Mononuclear cell (primary cell): ENCODE results near the gene APAF1. TPM values are rescaled to one million over a fixed set of nuclear protein-coding genes. Genes with fewer than 3 reads are reported as not detected.

Experiments
- H3K27me3 ChIP-seq: 2 replicates; pipeline ENCODE4 v1.6.0; 2011; ENCODE audit warnings: low read length, control low read depth; ENCODE audit not compliant: insufficient read depth
- H3K4me1 ChIP-seq: 2 replicates; pipeline ENCODE4 v1.5.1; 2011; ENCODE audit warnings: mild to moderate bottlenecking, low read length, control low read depth; ENCODE audit not compliant: insufficient read depth
- H3K4me3 ChIP-seq: 2 replicates; pipeline ENCODE4 v1.5.1; 2011; ENCODE audit warnings: mild to moderate bottlenecking, low read length, moderate library complexity
- H3K9me3 ChIP-seq: 2 replicates; pipeline ENCODE4 v1.5.1; 2011; ENCODE audit warnings: low read depth, mild to moderate bottlenecking, control low read depth, low read length
- total RNA-seq: library from RNA; depleted of rRNA; stranded (reverse); fragments of >200 nt; gene quantifications from one replicate; pipeline ENCODE4 v1.2.3, GENCODE V29; 2012

The APAF1 gene
- total RNA-seq, 1 donor, result 16.2 TPM

GRCh38 chr12:98696036-98696646 lies 51.1 kb downstream of the APAF1 start:
- no peaks in the 10 kb centered on the region for H3K9me3 ChIP-seq
- H3K4me1 ChIP-seq, result peaks cover 15% of the 10 kb centered on the region
- no peak overlapping the region for H3K4me3 ChIP-seq
- no peaks in the 10 kb centered on the region for H3K27me3 ChIP-seq

DNA sequence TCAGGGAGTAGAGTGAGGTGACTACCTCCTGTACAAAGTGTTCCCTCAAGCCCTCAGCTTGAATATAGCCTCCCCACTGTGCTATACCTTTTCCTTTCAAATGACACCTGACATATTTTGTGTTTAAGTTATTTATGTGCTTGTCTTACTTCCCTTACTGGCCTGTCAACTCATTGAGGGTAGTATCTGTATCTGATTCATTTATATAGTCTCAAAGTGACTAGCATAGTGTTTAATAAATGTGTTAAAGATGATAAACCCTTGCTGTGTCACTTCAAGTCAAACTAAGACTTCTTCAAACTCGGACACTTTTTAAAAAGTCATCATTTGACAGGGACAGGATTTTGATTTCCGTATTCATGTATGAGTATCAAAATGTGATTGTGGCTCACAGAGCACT lies 52.1 kb downstream of the APAF1 start:
- Histone ChIP-seq H3K4me1 (peaks cover 13% of the 10 kb centered on the region), H3K27me3 (no peaks in the 10 kb centered on the region), H3K9me3 (no peaks in the 10 kb centered on the region), H3K4me3 (no peak overlapping the region)

GRCh38 chr12:98698603-98699463 lies 53.7 kb downstream of the APAF1 start:
- peaks cover 13% of the 10 kb centered on the region for H3K4me1 ChIP-seq
- H3K4me3 ChIP-seq, result no peak overlapping the region
- H3K27me3 ChIP-seq, result no peaks in the 10 kb centered on the region
- H3K9me3 ChIP-seq, result no peaks in the 10 kb centered on the region

DNA sequence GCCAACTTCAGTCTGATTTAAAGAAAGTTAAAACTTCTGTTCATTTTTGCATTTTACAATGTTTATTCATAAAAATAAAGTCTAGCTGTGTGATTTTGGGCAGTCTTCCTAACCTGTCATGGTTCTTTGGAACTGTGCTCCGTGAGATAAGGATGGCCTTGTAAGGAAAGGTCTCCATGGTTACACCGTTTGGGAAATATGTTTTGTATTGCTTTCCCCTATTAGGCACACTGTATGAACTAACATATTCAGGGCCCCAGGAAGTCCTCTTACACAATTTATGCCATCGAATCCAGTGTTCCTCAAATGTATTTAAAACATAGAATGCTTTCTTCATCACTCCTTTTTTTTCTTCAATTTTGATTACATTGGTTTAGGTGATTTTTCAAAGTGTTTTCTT lies 54.5 kb downstream of the APAF1 start:
- H3K4me3 ChIP-seq, result no peak overlapping the region
- H3K9me3 ChIP-seq, result no peaks in the 10 kb centered on the region
- H3K27me3 ChIP-seq, result no peaks in the 10 kb centered on the region
- H3K4me1 ChIP-seq, result peaks cover 13% of the 10 kb centered on the region

DNA sequence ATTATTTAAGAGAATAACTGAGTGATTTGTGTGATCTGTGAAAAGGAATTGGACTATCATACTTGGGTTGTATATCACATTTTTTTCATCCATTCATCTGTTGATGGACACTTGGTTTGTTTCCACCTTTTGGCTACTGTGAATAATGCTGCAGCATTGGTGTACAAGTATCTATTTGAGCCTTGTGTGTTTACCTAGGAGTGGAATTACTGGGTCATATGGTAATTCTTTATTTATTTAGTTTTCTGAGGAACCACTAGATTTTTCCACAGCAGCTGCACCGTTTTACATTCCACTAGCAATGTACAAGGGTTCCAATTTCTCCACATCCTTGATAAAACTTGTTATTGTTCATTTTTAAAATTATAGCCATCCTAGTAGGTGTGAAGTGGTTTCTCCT lies 56.1 kb downstream of the APAF1 start:
- Histone ChIP-seq H3K4me1 (peaks cover 13% of the 10 kb centered on the region), H3K27me3 (no peaks in the 10 kb centered on the region), H3K4me3 (no peak overlapping the region), H3K9me3 (no peaks in the 10 kb centered on the region)

DNA sequence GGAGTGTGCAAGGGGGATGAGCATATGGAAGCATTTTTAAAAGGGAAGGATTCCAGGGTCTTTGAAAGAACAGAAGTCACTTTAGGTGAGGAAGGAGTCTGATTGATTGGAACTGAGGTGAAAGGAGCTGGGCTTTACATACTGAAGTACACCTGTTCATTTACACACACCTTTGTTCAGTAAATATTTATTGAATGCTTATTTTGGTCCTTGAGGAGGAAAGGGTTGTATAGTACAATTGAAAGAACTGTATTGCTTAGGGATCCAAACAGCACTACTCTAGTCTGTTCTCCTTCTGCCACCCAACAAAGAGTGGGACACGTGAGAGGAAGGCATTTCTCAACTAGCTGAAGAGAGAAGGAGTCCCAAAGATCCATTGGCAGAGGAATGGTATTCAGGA lies 63.9 kb downstream of the APAF1 start:
- no peaks in the 10 kb centered on the region for H3K4me1 ChIP-seq
- no peak overlapping the region for H3K4me3 ChIP-seq
- H3K9me3 ChIP-seq, result no peaks in the 10 kb centered on the region
- H3K27me3 ChIP-seq, result no peaks in the 10 kb centered on the region

- Histone ChIP-seq H3K9me3 (no peaks in the 10 kb centered on the region), H3K4me3 (no peak overlapping the region), H3K27me3 (no peaks in the 10 kb centered on the region), H3K4me1 (no peaks in the 10 kb centered on the region)
These were observed 69.3 kb downstream of the APAF1 start for GRCh38 chr12:98714426-98714825.

- Histone ChIP-seq H3K9me3 (no peaks in the 10 kb centered on the region), H3K4me3 (no peak overlapping the region), H3K27me3 (no peaks in the 10 kb centered on the region), H3K4me1 (no peaks in the 10 kb centered on the region)
These were observed 74.7 kb downstream of the APAF1 start for GRCh38 chr12:98719515-98720504.

DNA sequence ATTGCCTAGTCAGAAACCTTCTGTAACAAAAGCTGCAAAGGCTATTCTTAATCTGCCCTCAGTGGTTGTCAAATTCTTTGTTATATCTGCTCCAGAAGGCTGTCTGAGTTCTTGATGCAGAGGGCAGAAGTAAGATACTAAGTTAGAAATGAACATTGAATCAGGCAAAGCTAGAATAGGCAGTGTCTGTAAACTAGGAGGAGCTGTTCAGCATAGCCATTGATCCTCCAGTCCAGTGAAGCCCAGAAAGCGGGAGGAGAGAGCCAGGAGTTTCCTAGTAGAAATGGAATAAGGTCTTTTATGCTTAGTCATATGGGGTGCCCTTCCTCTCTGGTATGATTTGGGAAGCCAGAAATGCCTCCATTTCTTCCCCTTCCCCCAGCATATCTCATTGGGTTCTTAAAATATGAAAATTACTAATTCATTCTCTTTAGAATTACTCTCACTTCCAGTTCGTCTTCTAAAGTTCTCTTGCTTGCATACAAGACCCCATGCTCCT lies 76.2 kb downstream of the APAF1 start:
- Histone ChIP-seq H3K27me3 (no peaks in the 10 kb centered on the region), H3K4me1 (no peaks in the 10 kb centered on the region), H3K4me3 (no peak overlapping the region)

DNA sequence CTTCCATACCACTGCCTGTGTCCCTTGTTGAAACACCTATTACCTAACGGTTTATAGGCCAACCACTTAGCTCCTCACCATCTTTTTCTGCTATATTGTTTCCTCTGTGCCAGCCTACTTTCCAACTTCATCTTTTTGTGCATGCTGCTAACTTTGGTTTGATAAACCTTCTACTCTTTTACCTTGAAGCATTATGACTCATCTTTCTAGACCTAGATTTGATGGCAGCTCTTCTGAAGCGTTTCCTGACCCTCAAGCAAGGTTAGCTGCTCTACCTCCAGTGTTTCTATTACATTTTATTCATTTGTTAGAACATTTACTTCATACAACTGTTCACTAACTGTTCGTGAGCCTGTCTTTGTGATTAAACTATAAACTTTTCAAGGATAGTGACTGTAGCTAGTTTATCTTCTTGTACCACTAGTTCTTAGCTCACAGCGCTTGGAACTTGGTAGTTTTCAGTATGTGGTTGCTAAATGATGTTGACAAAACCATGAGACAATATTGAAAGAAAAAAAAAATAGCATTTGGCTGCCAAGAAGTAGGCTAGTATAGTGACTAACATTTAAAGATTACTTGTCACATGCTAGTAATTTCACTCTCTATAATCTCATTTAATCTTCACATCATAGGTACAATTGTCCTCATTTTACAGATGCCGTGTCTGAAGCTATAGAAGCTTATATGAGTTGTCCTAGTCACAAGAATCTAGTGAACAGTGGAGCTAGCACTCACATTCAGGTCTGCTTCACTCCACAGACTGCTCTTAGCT lies 79.5 kb downstream of the APAF1 start:
- H3K4me1 ChIP-seq, result no peaks in the 10 kb centered on the region
- H3K4me3 ChIP-seq, result no peak overlapping the region
- no peaks in the 10 kb centered on the region for H3K27me3 ChIP-seq
- no peaks in the 10 kb centered on the region for H3K9me3 ChIP-seq

More for the DNA sequence above, 76.2 kb downstream of the APAF1 start:
- H3K9me3 ChIP-seq, result no peaks in the 10 kb centered on the region

DNA sequence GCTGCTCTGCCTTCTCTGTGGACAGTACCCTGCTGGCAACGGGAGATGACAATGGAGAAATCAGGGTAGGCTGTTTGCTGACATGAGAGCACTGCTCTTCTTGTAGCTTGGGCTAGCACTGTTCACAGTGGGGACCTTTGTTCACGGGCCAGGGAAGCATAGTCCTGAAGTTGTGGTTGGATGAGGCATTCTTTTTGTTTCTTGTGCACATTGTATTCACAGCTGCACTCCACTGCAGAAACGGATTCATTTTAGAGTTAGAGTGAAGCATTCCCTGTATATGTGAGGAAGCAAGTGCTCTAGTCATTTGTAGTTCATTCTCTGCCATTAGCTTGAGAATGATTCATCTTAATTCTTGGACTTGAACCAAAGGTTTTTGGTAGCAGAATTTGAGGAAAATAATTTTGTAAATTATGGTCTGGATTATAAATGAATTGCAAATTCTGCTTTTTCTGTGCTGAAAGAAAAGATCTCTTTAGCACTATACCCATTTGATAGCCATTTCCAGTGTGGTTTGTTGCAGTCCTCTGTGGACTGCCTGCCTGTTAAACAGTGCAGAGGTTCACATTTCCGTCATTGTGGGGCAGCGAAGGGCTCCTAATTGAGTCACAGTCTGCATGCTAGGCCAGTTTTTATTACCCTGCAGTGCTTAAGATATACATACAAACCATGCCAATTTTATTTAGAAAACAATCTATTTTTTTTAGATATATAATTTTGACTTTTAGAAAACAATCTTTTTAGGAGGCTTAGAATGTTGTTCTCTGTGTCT lies 80.6 kb downstream of the APAF1 start:
- Histone ChIP-seq H3K4me3 (no peak overlapping the region), H3K27me3 (no peaks in the 10 kb centered on the region), H3K4me1 (no peaks in the 10 kb centered on the region)

DNA sequence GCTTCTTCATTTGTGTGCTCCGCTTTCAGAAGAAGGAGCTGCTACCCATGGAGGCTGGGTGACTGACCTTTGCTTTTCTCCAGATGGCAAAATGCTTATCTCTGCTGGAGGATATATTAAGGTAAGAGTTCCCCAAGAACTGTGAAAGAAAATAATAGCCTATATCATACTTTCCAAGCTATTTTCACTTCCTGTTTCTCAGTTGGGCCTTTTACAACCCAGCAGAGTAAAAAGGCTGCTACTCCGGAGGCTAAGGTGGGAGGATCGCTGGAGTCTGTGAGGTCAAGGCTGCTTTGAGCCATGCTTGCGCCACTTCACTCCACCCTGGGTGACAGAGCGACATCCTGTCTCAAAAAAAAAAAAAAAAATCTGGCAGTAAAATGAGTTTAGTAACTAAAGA lies 82.1 kb downstream of the APAF1 start:
- H3K9me3 ChIP-seq, result no peaks in the 10 kb centered on the region
- no peak overlapping the region for H3K4me3 ChIP-seq
- no peaks in the 10 kb centered on the region for H3K4me1 ChIP-seq
- H3K27me3 ChIP-seq, result no peaks in the 10 kb centered on the region

More for the DNA sequence above, 80.6 kb downstream of the APAF1 start:
- H3K9me3 ChIP-seq, result no peaks in the 10 kb centered on the region

DNA sequence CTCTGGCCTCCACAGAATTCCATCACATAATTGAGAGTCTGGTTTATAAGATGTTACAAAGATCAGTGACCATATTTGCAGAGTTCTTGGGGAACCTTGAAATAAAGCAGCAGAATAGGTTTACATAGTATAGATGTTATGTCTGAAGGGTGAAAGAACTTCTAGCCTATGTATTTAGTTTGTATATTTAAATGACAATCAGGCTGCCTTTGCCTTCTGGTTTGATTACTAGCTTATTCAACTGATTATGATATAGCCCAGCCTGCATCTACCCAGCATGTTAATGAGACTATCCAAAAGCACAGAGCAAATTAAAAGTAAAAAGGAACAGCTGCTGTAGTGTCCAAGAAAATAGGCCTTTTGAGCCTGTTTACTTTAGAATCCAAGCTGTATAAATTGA lies 85.3 kb downstream of the APAF1 start:
- Histone ChIP-seq H3K9me3 (no peaks in the 10 kb centered on the region), H3K4me3 (no peak overlapping the region), H3K4me1 (no peaks in the 10 kb centered on the region), H3K27me3 (no peaks in the 10 kb centered on the region)
